ENCODE results near the gene FSTL5. TPM values are rescaled to one million over a fixed set of nuclear protein-coding genes. Genes with fewer than 3 reads are reported as not detected.

The FSTL5 gene
- total and polyA plus RNA-seq, 9 of the 15 experiments (the other 6 are each of a cell fraction or from before 2014, with no cell fraction given), result 0.09 to 3.1 (median 0.50) TPM; not detected in 1

- Histone ChIP-seq H3K4me2 (ENCODE audit: insufficient read depth, low read length) (no peak overlapping the region), H3K27ac (ENCODE audit: extremely low read depth, low read depth, low read length) (no peak overlapping the region), H3K36me3 (ENCODE audit: control insufficient read depth, insufficient read depth, low read length) (no peaks in the 10 kb centered on the region), H2AFZ (ENCODE audit: low read depth, low read length) (no peak overlapping the region), H3K4me3 (no peak overlapping the region), H3K4me1 (replicated peaks in 1 of 2; ENCODE audit: control insufficient read depth in 2 of 2, insufficient read depth in 2 of 2, low read length in 2 of 2) (no peaks in the 10 kb centered on the region), H3K79me2 (ENCODE audit: control insufficient read depth, insufficient read depth, low read length) (no peaks in the 10 kb centered on the region), H3K9me1 (ENCODE audit: control insufficient read depth, insufficient read depth, low read length) (no peaks in the 10 kb centered on the region), H3K27me3 (ENCODE audit: control insufficient read depth in 2 of 2, insufficient read depth in 2 of 2, low read length in 2 of 2) (no peaks in the 10 kb centered on the region), H3K9me3 (replicated peaks; ENCODE audit: control insufficient read depth, insufficient read depth, low read depth, low read length) (no peaks in the 10 kb centered on the region), H3K9ac (ENCODE audit: insufficient read depth in 1 of 2, low read depth in 2 of 2, low read length in 2 of 2) (no peak overlapping the region), H4K20me1 (replicated peaks; ENCODE audit: control insufficient read depth, insufficient read depth, low read length) (no peaks in the 10 kb centered on the region)
- in situ Hi-C loops (cut with MboI) (no loop called here), intact Hi-C loops (cut with micrococcal nuclease) (no loop called here)
- no peak for ATAC-seq
- TF ChIP-seq, protein P1, sequence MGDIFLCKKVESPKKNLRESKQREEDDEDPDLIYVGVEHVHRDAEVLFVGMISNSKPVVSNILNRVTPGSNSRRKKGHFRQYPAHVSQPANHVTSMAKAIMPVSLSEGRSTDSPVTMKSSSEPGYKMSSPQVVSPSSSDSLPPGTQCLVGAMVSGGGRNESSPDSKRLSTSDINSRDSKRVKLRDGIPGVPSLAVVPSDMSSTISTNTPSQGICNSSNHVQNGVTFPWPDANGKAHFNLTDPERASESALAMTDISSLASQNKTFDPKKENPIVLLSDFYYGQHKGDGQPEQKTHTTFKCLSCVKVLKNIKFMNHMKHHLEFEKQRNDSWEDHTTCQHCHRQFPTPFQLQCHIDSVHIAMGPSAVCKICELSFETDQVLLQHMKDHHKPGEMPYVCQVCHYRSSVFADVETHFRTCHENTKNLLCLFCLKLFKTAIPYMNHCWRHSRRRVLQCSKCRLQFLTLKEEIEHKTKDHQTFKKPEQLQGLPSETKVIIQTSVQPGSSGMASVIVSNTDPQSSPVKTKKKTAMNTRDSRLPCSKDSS (IDR thresholded peaks at IDR 0.05; ENCODE audit: low read depth, partially characterized antibody), result no peak
- no TSS peak for BruUV-seq (replicated peaks)
- DNase-seq (ENCODE audit: extremely low read depth in 1 of 4, low spot score in 3 of 4), result no peak
- CTCF ChIA-PET (ENCODE audit: low intra/inter-chr PET ratio), result no interaction called here
- POLR2A ChIA-PET, result no interaction called here
- no peak for FAIRE-seq
Observed at GRCh38 chr4:161601011-161601410, 562.8 kb downstream of the FSTL5 start.

GRCh38 chr4:161595230-161595771 is 568.5 kb downstream of the FSTL5 start:
- H3K27me3 ChIP-seq (ENCODE audit: control insufficient read depth in 2 of 2, insufficient read depth in 2 of 2, low read length in 2 of 2), result no peaks in the 10 kb centered on the region
- in situ Hi-C loops (cut with MboI) (loop anchor here (10.0 kb wide), 1 partner anchor 320 kb away; no protein-coding TSS in a partner anchor), intact Hi-C loops (cut with micrococcal nuclease) (no loop called here)
- ATAC-seq (no peak), DNase-seq (ENCODE audit: extremely low read depth in 1 of 4, low spot score in 3 of 4) (no peak), FAIRE-seq (no peak)
- no peaks in the 10 kb centered on the region for H3K9me1 ChIP-seq (ENCODE audit: control insufficient read depth, insufficient read depth, low read length)
- BruUV-seq (replicated peaks), result no TSS peak
- H3K4me3 ChIP-seq, result no peak overlapping the region
- no peaks in the 10 kb centered on the region for H3K36me3 ChIP-seq (ENCODE audit: control insufficient read depth, insufficient read depth, low read length)
- H3K4me2 ChIP-seq (ENCODE audit: insufficient read depth, low read length), result no peak overlapping the region
- ChIA-PET CTCF (ENCODE audit: low intra/inter-chr PET ratio) (no interaction called here), POLR2A (no interaction called here)
- no peaks in the 10 kb centered on the region for H3K4me1 ChIP-seq (replicated peaks in 1 of 2; ENCODE audit: control insufficient read depth in 2 of 2, insufficient read depth in 2 of 2, low read length in 2 of 2)
- no peaks in the 10 kb centered on the region for H3K79me2 ChIP-seq (ENCODE audit: control insufficient read depth, insufficient read depth, low read length)
- no peaks in the 10 kb centered on the region for H4K20me1 ChIP-seq (replicated peaks; ENCODE audit: control insufficient read depth, insufficient read depth, low read length)
- H3K9me3 ChIP-seq (replicated peaks; ENCODE audit: control insufficient read depth, insufficient read depth, low read depth, low read length), result no peaks in the 10 kb centered on the region
- H2AFZ ChIP-seq (ENCODE audit: low read depth, low read length), result no peak overlapping the region
- WGBS (ENCODE audit: insufficient coverage, low coverage, missing lambda C conversion rate), result 0% methylated on average over 2 of the region's 2 CpGs
- H3K27ac ChIP-seq (ENCODE audit: extremely low read depth, low read depth, low read length), result no peak overlapping the region
- H3K9ac ChIP-seq (ENCODE audit: insufficient read depth in 1 of 2, low read depth in 2 of 2, low read length in 2 of 2), result no peak overlapping the region
- TF ChIP-seq PTRF (tag; IDR thresholded peaks at IDR 0.05), result no peak
- TF ChIP-seq, protein P2, sequence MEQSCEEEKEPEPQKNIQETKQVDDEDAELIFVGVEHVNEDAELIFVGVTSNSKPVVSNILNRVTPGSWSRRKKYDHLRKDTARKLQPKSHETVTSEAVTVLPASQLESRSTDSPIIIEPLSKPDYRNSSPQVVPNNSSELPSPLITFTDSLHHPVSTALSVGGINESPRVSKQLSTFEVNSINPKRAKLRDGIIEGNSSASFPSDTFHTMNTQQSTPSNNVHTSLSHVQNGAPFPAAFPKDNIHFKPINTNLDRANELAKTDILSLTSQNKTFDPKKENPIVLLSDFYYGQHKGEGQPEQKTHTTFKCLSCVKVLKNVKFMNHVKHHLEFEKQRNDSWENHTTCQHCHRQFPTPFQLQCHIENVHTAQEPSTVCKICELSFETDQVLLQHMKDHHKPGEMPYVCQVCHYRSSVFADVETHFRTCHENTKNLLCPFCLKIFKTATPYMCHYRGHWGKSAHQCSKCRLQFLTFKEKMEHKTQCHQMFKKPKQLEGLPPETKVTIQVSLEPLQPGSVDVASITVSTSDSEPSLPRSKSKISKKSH (CRISPR knock-in tag; IDR thresholded peaks at IDR 0.05), result no peak
